Erythroblast (primary cell): ENCODE data around the gene CHSY1.

Experiments
- GATA1 ChIP-seq: IDR thresholded peaks from 2 replicates; pipeline ENCODE4 v1.6.1; 2011; ENCODE audit warnings: low read depth, mild to moderate bottlenecking, control low read depth, low read length, moderate library complexity
- POLR2A ChIP-seq: IDR thresholded peaks from 2 replicates; pipeline ENCODE4 v1.6.1; 2011; ENCODE audit warnings: mild to moderate bottlenecking, low read length

DNA sequence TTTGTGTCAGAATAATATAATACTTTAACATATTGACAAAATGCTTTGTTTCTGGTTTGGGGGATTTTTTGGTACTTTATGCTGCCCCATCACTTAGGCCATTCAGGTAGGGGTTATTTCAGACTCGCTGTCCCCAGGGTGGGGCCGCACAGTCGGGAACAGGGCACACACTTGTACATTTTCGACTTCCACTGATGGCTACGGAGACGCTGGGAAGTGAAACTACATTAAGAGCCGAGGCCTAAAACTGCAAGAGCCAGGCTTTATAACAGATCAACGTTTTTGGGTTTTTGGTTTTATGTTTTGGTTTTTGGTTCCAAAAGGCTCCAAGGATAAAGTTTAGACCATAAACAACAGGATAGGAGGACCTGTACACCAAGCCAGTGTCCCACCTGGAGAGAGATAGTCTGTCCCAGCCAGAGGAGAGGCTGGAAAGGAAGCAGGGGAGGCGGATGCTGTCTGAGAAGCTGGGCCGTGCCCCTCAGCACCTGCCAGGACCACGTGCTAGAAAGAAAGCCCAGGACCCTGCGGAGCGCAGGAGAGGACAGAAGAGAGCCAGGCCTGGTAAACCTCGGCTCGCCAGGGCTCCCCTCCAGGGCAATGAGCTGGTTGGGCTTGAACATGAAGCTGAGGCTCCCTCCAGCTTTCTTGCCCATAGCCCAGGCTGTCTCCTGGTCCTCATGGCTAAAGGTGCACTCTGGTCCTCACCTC, 111.7 kb downstream of the CHSY1 start:
- TF ChIP-seq POLR2A (no peak), GATA1 (no peak)
